WTC11 (cell line): ENCODE results near the gene MITF. TPM values are rescaled to one million over a fixed set of nuclear protein-coding genes. Genes with fewer than 3 reads are reported as not detected.

ENCODE experiments used
- ATAC-seq: fragments of 200-7000 bp; cut with Tn5 transposase; 2 replicates; pipeline ENCODE4 v1.10.0; 2021; ENCODE audit warnings: mild to moderate bottlenecking, moderate library complexity
- CTCF ChIA-PET: fragments of 300-600 bp; sonication (Branson Sonifier 250); formaldehyde crosslinking; loops from one replicate; lab custom pipeline; 2021; ENCODE audit warnings: antibody characterized with exemption; lab: Charles Lee
- POLR2A ChIA-PET: fragments of 350-600 bp; sonication (Branson Sonifier 250); formaldehyde crosslinking; loops from one replicate; lab custom pipeline; 2021; ENCODE audit warnings: antibody characterized with exemption; lab: Charles Lee
- DNase-seq: peaks from one replicate; pipeline ENCODE4 v3.0.0; 2021; ENCODE audit warnings: low spot score
- H3K27ac Mint-ChIP-seq: 2 replicates; pipeline ENCODE4 v1.8.0; 2021; ENCODE audit warnings: mixed read lengths
- H3K27me3 Mint-ChIP-seq: 2 replicates; pipeline ENCODE4 v1.8.0; 2021; ENCODE audit warnings: low read depth, mild to moderate bottlenecking, moderate library complexity, mixed read lengths
- H3K36me3 Mint-ChIP-seq: 2 replicates; pipeline ENCODE4 v1.8.0; 2021; ENCODE audit warnings: mixed read lengths
- H3K4me1 Mint-ChIP-seq: 2 replicates; pipeline ENCODE4 v1.8.0; 2022; ENCODE audit warnings: mixed read lengths
- H3K4me3 Mint-ChIP-seq: 2 replicates; pipeline ENCODE4 v1.8.0; 2021; ENCODE audit warnings: mild to moderate bottlenecking, moderate library complexity, mixed read lengths
- H3K9me3 Mint-ChIP-seq: 2 replicates; pipeline ENCODE4 v1.8.0; 2021; ENCODE audit warnings: mixed read lengths
- ELF4 ChIP-seq: sonication (generic); formaldehyde crosslinking; IDR thresholded peaks from 2 replicates; pipeline ENCODE4 v1.8.1; 2022; ENCODE audit warnings: low read depth, mild to moderate bottlenecking, moderate library complexity, missing genetic modification reagents
- ESRRA ChIP-seq: sonication (generic); formaldehyde crosslinking; IDR thresholded peaks from 2 replicates; pipeline ENCODE4 v1.8.1; 2022; ENCODE audit warnings: mild to moderate bottlenecking, missing genetic modification reagents, borderline replicate concordance
- MYBL2 ChIP-seq: sonication (generic); formaldehyde crosslinking; IDR thresholded peaks from 2 replicates; pipeline ENCODE4 v1.8.1; 2023; ENCODE audit warnings: mild to moderate bottlenecking, moderate library complexity, missing genetic modification reagents
- NFATC4 ChIP-seq: fragments of 250-450 bp; sonication (Bioruptor Pico); IDR thresholded peaks from 2 replicates; pipeline ENCODE4 v1.9.0; 2021; ENCODE audit warnings: mild to moderate bottlenecking
- NR3C1 ChIP-seq: sonication (generic); formaldehyde crosslinking; conservative IDR thresholded peaks from 2 replicates; pipeline ENCODE4 v1.8.1; 2023; ENCODE audit warnings: low read depth, mild to moderate bottlenecking, missing genetic modification reagents
- RELA ChIP-seq: sonication (generic); formaldehyde crosslinking; IDR thresholded peaks from 2 replicates; pipeline ENCODE4 v1.8.1; 2022; ENCODE audit warnings: missing genetic modification reagents, mild to moderate bottlenecking, borderline replicate concordance
- TEAD1 ChIP-seq: sonication (generic); formaldehyde crosslinking; IDR thresholded peaks from 2 replicates; pipeline ENCODE4 v1.8.0; 2022; ENCODE audit warnings: mild to moderate bottlenecking, missing genetic modification reagents
- ZNF121 ChIP-seq: sonication (generic); formaldehyde crosslinking; IDR thresholded peaks from 2 replicates; pipeline ENCODE4 v1.8.0; 2023; ENCODE audit warnings: missing genetic modification reagents
- ZNF671 ChIP-seq: fragments of 250-450 bp; sonication (Bioruptor Pico); IDR thresholded peaks from 2 replicates; pipeline ENCODE4 v1.8.0; 2021; ENCODE audit warnings: mild to moderate bottlenecking
- total RNA-seq: library from RNA; stranded (reverse); gene quantifications from 3 replicates; pipeline ENCODE4 v1.2.3, GENCODE V29; 2021
- TF ChIP-seq, protein P1 (sequence below): sonication (generic); formaldehyde crosslinking; conservative IDR thresholded peaks from 2 replicates; pipeline ENCODE4 v1.8.1; 2022; ENCODE audit warnings: mild to moderate bottlenecking, missing genetic modification reagents
- TF ChIP-seq, protein P2 (sequence below): sonication (generic); formaldehyde crosslinking; IDR thresholded peaks from 2 replicates; pipeline ENCODE4 v1.8.0; 2022; ENCODE audit warnings: mild to moderate bottlenecking, missing genetic modification reagents
- TF ChIP-seq, protein P3 (sequence below): sonication (generic); formaldehyde crosslinking; IDR thresholded peaks from 2 replicates; pipeline ENCODE4 v1.8.0; 2022; ENCODE audit warnings: mild to moderate bottlenecking, missing genetic modification reagents
- TF ChIP-seq, protein P4 (sequence below): fragments of 250-450 bp; sonication (Bioruptor Pico); IDR thresholded peaks from 2 replicates; pipeline ENCODE4 v1.8.0; 2021; ENCODE audit warnings: mild to moderate bottlenecking
- TF ChIP-seq, protein P5 (sequence below): sonication (generic); formaldehyde crosslinking; IDR thresholded peaks from 2 replicates; pipeline ENCODE4 v1.8.1; 2022; ENCODE audit warnings: low read depth, missing genetic modification reagents, borderline replicate concordance
- TF ChIP-seq, protein P6 (sequence below): sonication (generic); formaldehyde crosslinking; IDR thresholded peaks from 2 replicates; pipeline ENCODE4 v1.8.1; 2022; ENCODE audit warnings: mild to moderate bottlenecking, moderate library complexity, missing genetic modification reagents
- TF ChIP-seq, protein P7 (sequence below): fragments of 250-450 bp; sonication (Bioruptor Pico); IDR thresholded peaks from 2 replicates; pipeline ENCODE4 v1.9.0; 2021; ENCODE audit warnings: mild to moderate bottlenecking
- TF ChIP-seq, protein P8 (sequence below): fragments of 250-450 bp; sonication (Bioruptor Pico); IDR thresholded peaks from 2 replicates; pipeline ENCODE4 v1.9.0; 2021; ENCODE audit warnings: mild to moderate bottlenecking
- TF ChIP-seq, protein P9 (sequence below): sonication (generic); formaldehyde crosslinking; IDR thresholded peaks from 2 replicates; pipeline ENCODE4 v1.8.1; 2022; ENCODE audit warnings: low read depth, mild to moderate bottlenecking, moderate library complexity, missing genetic modification reagents, borderline replicate concordance

MITF gene
- total RNA-seq, 1 experiment from 2014 or later: 1.3 TPM

DNA sequence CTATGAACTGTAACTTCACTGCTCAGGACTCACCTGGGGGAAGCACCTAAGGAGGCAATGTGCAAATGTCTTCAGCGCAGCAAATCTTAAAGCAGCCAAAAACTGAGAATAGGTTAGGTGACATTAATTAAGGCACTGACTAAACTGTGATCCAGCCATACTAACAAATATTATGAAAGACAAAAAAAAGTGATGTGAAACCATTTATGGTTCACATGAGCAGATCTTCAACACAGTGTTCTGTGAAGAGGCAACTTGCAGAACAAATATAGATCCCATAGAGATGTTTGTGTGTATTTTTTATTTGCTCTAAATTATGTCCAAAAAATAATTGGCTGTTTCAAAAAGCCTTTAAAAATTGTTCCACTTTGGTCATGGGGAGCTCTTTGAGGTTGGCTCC, 24.1 kb upstream of the MITF start (continued):
- TF ChIP-seq, protein P1, sequence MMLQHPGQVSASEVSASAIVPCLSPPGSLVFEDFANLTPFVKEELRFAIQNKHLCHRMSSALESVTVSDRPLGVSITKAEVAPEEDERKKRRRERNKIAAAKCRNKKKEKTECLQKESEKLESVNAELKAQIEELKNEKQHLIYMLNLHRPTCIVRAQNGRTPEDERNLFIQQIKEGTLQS (CRISPR knock-in tag): no peak

DNA sequence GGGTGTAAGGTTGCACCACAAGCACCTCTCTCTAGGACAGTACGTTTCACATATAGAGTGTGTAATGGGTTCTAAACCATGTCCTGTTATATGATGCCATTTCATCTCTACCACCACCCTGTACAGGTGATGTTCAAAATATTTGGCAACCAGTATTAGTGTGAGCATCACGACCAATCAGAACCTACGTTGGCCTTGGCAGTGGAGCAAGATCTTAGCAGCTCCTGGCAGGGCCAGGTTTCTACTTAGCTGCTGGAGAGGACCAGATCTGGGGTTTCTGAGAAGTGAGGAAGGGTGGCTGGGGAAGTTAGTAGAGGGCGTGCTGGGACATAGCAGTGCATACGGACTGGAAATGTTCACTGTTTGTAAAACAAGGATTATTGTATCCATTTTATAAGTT, 23.1 kb upstream of the MITF start:
- DNase-seq: no peak
- ChIA-PET CTCF (interaction anchor here (0.7 kb wide), 1 partner anchor 150 kb away, joined by 3 read pairs; no protein-coding TSS in a partner anchor), POLR2A (no interaction called here)
- H3K9me3 Mint-ChIP-seq: peaks cover 2% of the 10 kb centered on the region; the same call in 1 of the 2 replicates
- no peak overlapping the region for H3K27ac Mint-ChIP-seq
- H3K27me3 Mint-ChIP-seq: peaks cover 25% of the 10 kb centered on the region
- H3K36me3 Mint-ChIP-seq: no peaks in the 10 kb centered on the region
- H3K4me1 Mint-ChIP-seq: peaks cover 18% of the 10 kb centered on the region
- no peak overlapping the region for H3K4me3 Mint-ChIP-seq
- TF ChIP-seq MYBL2 (CRISPR knock-in tag) (no peak), NFATC4 (CRISPR knock-in tag) (no peak), ELF4 (no peak), TEAD1 (CRISPR knock-in tag) (no peak), ZNF121 (CRISPR knock-in tag) (no peak), ESRRA (no peak), RELA (CRISPR knock-in tag) (no peak), NR3C1 (CRISPR knock-in tag) (no peak), ZNF671 (no peak)
- TF ChIP-seq, protein P2, sequence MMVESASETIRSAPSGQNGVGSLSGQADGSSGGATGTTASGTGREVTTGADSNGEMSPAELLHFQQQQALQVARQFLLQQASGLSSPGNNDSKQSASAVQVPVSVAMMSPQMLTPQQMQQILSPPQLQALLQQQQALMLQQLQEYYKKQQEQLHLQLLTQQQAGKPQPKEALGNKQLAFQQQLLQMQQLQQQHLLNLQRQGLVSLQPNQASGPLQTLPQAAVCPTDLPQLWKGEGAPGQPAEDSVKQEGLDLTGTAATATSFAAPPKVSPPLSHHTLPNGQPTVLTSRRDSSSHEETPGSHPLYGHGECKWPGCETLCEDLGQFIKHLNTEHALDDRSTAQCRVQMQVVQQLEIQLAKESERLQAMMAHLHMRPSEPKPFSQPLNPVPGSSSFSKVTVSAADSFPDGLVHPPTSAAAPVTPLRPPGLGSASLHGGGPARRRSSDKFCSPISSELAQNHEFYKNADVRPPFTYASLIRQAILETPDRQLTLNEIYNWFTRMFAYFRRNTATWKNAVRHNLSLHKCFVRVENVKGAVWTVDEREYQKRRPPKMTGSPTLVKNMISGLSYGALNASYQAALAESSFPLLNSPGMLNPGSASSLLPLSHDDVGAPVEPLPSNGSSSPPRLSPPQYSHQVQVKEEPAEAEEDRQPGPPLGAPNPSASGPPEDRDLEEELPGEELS (CRISPR knock-in tag): no peak
- TF ChIP-seq, protein P3, sequence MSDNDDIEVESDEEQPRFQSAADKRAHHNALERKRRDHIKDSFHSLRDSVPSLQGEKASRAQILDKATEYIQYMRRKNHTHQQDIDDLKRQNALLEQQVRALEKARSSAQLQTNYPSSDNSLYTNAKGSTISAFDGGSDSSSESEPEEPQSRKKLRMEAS (CRISPR knock-in tag): no peak
- TF ChIP-seq, protein P4, sequence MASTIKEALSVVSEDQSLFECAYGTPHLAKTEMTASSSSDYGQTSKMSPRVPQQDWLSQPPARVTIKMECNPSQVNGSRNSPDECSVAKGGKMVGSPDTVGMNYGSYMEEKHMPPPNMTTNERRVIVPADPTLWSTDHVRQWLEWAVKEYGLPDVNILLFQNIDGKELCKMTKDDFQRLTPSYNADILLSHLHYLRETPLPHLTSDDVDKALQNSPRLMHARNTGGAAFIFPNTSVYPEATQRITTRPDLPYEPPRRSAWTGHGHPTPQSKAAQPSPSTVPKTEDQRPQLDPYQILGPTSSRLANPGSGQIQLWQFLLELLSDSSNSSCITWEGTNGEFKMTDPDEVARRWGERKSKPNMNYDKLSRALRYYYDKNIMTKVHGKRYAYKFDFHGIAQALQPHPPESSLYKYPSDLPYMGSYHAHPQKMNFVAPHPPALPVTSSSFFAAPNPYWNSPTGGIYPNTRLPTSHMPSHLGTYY (CRISPR knock-in tag): no peak
- TF ChIP-seq, protein P5, sequence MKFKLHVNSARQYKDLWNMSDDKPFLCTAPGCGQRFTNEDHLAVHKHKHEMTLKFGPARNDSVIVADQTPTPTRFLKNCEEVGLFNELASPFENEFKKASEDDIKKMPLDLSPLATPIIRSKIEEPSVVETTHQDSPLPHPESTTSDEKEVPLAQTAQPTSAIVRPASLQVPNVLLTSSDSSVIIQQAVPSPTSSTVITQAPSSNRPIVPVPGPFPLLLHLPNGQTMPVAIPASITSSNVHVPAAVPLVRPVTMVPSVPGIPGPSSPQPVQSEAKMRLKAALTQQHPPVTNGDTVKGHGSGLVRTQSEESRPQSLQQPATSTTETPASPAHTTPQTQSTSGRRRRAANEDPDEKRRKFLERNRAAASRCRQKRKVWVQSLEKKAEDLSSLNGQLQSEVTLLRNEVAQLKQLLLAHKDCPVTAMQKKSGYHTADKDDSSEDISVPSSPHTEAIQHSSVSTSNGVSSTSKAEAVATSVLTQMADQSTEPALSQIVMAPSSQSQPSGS (CRISPR knock-in tag): no peak
- TF ChIP-seq, protein P6, sequence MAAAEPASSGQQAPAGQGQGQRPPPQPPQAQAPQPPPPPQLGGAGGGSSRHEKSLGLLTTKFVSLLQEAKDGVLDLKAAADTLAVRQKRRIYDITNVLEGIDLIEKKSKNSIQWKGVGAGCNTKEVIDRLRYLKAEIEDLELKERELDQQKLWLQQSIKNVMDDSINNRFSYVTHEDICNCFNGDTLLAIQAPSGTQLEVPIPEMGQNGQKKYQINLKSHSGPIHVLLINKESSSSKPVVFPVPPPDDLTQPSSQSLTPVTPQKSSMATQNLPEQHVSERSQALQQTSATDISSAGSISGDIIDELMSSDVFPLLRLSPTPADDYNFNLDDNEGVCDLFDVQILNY (CRISPR knock-in tag): no peak
- TF ChIP-seq, protein P7, sequence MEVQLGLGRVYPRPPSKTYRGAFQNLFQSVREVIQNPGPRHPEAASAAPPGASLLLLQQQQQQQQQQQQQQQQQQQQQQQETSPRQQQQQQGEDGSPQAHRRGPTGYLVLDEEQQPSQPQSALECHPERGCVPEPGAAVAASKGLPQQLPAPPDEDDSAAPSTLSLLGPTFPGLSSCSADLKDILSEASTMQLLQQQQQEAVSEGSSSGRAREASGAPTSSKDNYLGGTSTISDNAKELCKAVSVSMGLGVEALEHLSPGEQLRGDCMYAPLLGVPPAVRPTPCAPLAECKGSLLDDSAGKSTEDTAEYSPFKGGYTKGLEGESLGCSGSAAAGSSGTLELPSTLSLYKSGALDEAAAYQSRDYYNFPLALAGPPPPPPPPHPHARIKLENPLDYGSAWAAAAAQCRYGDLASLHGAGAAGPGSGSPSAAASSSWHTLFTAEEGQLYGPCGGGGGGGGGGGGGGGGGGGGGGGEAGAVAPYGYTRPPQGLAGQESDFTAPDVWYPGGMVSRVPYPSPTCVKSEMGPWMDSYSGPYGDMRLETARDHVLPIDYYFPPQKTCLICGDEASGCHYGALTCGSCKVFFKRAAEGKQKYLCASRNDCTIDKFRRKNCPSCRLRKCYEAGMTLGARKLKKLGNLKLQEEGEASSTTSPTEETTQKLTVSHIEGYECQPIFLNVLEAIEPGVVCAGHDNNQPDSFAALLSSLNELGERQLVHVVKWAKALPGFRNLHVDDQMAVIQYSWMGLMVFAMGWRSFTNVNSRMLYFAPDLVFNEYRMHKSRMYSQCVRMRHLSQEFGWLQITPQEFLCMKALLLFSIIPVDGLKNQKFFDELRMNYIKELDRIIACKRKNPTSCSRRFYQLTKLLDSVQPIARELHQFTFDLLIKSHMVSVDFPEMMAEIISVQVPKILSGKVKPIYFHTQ: no peak
- TF ChIP-seq, protein P8, sequence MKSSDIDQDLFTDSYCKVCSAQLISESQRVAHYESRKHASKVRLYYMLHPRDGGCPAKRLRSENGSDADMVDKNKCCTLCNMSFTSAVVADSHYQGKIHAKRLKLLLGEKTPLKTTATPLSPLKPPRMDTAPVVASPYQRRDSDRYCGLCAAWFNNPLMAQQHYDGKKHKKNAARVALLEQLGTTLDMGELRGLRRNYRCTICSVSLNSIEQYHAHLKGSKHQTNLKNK (CRISPR knock-in tag): no peak
- TF ChIP-seq, protein P9, sequence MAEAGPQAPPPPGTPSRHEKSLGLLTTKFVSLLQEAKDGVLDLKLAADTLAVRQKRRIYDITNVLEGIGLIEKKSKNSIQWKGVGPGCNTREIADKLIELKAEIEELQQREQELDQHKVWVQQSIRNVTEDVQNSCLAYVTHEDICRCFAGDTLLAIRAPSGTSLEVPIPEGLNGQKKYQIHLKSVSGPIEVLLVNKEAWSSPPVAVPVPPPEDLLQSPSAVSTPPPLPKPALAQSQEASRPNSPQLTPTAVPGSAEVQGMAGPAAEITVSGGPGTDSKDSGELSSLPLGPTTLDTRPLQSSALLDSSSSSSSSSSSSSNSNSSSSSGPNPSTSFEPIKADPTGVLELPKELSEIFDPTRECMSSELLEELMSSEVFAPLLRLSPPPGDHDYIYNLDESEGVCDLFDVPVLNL (CRISPR knock-in tag): no peak
- TF ChIP-seq, all 79 proteins: peak for 0
- ATAC-seq: no peak
